ENCODE data around the gene GNE.
"Not testable (repeated sequence)": the region's sequence is repeated elsewhere in the genome, so short reads cannot be mapped to it uniquely, and the experiment has no call there.

GNE gene

DNA sequence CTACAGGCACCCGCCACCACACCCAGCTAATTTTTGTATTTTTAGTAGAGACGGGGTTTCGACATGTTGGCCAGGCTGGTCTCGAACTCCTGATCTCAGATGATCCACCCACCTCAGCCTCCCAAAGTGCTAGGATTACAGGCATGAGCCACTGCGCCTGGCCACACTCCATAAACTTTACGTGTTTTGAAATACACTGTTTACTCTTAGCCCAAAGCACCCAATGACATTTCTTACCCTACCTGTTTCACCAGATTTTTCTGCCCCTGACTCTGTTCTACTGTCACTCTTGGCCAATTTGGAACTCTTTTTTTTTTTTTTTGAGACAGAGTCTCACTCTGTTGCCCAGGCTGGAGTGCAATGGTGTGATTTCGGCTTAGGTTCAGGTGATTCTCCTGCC lies 15.1 kb upstream of the GNE start:
- DNase-seq (ENCODE audit: low read depth), result not testable (repeated sequence)

DNA sequence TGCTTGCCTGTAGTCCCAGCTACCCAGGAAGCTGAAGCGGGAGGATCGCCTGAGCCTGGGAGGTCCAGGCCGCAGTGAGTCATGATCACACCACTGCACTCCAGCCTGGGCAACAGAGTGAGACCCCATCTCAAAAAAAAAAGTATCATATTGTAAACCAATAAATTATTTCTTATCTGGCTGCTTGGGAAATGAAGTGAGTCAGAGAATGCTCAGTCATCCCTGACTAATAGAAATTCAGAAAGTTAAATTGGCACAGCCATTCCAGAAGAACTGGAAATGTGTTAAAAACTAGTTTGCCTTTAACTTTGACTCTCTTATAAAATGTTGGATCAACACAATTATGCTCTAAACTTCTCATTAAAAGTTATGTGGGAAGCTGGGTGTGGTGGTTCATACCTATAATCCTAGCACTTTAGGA lies 9.8 kb upstream of the GNE start:
- no peak for DNase-seq (ENCODE audit: low read depth)

DNA sequence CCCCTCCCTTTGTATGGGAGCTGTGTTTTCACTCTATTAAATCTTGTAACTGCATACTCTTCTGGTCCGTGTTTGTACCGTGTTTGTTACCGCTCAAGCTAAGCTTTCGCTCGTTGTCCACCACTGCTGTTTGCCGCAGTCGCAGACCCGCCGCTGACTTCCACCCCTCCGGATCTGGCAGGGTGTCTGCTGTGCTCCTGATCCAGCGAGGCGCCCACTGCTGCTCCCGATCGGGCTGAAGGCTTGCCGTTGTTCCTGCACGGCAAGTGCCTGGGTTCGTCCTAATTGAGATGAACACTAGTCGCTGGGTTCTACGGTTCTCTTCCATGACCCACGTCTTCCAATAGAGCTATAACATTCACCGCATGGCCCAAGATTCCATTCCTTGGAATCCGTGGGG lies 6.6 kb upstream of the GNE start:
- no peak for DNase-seq (ENCODE audit: low read depth)

DNA sequence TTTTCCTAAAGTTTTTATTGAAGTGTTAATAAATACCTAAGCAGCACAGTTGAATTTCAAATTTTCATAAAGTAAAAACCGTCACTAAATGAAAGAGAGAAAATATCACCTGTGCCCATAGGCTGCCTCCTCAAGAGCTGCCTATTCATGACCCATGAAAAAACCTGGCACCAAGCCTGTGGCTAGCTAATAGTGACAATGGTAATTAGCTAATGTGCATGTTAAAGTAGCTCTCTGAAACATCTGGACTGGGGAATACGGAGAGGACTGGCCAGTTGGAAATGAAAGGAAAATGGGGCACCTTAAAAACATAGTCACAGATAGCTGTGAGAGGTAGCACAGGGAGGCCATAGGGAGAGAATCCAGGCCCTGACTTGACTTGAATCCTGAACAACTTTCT lies 5.4 kb upstream of the GNE start:
- DNase-seq (ENCODE audit: low read depth), result no peak

DNA sequence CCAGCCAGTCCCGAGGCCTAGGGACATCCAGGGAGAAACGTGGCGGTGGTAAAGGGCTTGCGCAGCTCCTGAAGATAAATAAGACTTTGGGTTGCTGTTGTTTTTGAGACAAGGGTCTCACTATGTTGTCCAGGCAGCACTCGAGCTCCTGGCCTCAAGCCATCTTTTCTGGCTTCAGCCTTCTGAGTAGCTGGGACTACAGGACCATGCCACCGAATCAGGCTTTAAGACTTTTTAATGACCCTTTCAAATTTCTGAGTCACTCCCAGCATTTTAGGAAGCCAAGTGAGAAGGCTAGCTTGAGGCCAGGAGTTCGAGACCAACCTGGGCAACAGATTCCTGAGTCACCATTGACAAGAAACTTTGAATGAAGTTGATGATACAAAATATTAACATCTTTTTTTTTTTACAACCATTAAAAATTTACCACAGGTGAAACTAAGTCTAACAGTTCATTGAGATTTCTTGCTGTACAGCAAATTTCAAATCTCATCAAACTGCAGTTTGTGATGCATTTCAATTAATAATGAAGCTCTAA lies 817 bp upstream of the GNE start:
- no peak for DNase-seq (ENCODE audit: low read depth)

DNA sequence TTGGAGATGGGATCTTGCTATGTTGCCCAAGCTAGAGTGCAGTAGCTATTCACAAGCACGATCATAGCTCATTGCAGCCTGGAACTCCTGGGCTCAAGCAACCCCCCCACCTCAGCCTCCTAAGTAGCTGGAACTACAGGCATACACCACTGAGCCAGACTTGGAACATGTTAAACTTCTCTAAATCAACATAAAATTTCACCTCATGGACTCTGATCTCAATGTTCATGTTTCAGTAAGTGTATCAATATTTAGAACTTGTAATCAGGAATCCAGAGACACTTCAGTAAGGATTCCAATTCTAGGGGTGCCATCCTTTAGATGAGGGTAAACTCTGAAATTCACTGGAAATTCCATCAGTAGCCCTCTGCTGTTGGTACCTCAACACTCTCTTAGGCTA lies 6.8 kb downstream of the GNE start:
- DNase-seq (ENCODE audit: low read depth), result no peak

DNA sequence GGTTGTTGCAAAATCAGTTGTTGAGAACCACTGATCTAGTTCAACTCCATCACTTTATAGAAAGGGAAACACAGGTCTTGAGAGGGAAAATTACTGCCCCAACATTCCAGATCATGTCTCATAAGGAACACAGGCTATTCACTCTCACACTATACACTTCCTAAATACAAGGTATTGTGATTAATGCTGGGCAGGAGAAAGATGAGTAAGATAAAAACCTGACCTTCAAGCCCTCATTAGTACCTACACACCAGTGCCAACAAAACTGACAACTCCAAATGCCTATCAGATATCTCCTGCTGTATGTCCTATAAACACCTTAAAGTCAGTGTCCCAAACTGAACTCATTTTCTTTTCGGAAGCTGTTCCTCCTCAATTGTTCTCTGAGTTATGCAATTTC lies 8.2 kb downstream of the GNE start:
- no peak for DNase-seq (ENCODE audit: low read depth)

DNA sequence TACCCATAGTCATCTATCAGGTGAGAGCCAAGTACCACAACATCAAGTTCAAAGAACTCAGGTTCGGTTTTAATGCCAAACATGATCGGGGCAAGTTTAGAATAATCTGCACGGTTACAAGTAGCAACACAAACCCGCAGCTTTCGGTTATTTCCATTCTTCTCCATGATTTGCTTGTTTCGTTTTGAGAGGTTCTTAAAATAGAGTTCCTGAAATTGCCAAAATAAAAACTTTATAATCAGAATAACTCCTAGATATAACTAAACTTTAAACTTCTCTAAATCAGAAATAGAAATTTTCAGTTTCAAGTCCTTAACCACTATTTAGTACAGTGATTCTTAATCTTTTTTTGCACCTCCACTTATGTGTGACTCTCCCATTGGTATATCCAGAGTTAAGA lies 9.1 kb downstream of the GNE start:
- no peak for DNase-seq (ENCODE audit: low read depth)

DNA sequence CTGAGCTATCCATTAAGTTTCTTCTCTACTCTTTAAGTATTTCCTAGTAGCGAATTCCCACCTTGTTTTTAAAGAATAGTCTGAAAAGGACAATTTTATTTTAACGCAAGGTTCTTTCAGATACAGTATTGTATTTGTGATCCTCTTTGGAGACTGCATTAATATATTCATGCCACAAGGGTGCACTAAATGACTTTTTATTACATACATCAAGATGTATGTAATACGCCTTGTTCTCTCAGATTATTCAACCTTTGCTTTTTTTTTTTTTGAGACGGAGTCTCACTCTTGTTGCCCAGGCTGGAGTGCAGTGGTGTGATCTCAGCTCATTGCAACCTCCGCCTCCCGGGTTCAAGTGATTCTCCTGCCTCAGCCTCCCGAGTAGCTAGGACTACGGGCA lies 10.2 kb downstream of the GNE start:
- DNase-seq (ENCODE audit: low read depth), result peak; percentile 12

DNA sequence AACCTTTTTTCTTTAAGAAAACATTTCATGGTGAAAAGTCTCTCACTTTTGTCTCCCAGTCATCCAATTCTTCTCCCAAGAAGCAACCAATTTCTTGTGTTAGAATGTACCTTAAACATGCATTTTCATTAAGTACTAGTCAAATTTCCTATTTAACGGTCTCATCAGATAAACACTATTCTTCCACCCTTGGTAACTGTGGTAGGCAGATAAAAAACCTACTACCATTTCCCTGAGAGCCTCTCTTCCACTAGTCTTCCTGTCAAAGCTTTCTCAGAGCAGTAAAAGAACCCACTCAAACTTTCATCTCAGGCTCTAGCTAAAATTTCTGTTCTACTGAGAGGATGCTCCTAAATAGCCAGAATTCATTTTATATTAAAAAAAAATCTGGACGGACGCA lies 10.9 kb downstream of the GNE start:
- no peak for DNase-seq (ENCODE audit: low read depth)

DNA sequence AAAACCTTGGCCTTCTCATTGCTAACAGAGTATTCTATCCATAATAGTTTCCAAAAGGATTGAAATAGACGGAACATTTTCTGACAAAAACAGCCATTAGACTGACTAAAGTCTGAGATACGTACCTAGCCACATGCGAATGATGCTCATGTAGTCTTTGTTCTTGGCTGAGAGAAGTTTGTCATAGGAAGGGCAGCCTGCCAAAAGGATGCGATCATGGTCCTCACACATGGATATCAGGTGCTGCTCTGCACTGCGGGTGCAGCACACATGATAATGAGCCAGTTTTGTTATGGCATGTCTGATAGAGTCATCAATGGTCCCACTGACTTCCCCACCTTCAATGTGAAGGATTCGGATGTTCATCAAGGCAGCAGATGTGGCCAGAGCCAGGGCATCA lies 12.3 kb downstream of the GNE start:
- DNase-seq (ENCODE audit: low read depth), result no peak

DNA sequence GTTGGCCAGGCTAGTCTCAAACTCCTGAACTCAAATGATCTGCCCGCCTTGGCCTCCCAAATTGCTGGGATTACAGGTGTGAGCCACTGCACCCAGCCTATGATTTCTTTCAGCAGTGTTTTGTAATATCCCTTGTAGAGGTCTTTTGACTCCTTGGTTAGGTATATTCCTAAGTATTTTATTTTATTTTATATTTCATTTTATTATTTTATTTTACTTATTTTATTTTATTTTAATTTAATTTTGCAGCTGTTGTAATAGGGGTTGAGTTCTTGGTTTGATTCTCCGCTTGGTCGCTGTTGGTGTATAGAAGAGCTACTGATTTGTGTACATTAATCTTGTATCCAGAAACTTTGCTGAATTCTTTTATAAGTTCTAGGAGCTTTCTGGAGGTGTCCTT lies 18.6 kb downstream of the GNE start:
- DNase-seq (ENCODE audit: low read depth), result not testable (repeated sequence)

DNA sequence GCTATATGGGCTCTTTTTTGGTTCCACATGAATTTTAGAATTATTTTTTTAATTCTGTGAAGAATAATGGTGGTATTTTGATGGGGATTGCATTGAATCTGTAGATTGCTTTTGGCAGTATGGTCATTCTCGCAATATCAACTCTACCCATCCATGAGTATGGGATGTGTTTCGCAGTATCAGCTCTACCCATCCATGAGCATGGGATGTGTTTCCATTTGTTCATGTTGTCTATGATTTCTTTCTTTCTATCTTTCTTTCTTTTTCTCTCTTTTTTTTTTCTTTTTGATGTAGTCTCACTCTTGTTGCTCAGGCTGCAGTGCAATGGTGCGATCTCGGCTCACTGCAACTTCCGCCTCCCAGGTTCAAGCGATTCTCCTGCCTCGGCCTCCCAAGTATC lies 19.0 kb downstream of the GNE start:
- DNase-seq (ENCODE audit: low read depth), result not testable (repeated sequence)

DNA sequence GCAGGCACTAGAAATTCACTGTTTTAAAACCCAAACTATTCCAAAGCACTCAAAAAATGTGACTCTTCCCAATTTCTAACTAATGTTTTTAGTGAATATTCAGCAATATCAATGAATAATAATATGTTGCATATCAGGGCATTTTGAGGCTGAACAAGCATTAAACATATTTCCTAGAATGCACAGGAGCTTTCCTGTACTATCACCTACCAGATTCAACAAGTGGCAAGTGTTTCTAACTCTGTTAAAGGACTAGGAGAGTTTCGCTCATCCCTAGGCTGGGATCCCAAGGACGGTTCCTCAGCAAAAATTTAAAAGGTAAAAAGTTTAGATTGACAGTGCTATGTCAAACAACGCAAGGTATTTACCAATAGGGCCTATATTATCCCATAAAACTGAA lies 21.0 kb downstream of the GNE start:
- no peak for DNase-seq (ENCODE audit: low read depth)

DNA sequence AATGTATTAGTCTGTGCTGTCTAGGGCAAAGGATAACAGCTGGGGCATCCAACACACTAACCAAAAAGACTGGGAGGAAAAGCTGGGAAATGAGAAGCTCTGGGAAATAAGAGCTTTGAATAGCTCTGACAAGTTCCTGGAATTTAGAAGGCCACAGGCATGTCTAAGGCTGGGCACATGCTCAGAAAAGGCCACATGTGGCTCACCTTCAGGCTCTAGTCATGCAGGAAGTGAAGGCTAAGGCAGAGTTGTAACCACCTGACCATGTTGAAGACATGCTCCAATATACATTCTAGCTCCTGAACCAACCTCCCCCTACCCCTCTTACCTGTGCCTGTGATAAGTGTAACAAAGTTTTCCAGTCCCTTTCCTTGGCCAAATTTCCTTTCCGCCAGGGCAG lies 35.8 kb downstream of the GNE start:
- no peak for DNase-seq (ENCODE audit: low read depth)

DNA sequence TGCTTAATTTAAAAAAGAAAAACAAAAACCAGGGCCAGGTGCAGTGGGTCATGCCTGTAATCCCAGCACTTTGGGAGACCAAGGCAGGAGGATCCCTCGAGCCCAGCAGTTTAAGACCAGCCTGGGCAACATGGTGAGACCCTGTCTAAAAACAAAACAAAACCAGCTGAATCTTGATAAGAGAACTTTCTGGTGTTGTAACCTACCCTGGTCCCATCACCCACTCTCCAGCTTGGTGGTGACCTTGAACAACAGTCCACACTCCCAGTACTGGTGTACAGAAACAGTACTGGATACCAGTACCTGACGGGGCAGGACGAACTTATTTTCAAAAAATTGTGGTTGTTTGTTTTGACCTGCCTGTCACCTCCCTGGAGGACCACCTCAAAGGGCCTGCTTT lies 36.6 kb downstream of the GNE start:
- no peak for DNase-seq (ENCODE audit: low read depth)

DNA sequence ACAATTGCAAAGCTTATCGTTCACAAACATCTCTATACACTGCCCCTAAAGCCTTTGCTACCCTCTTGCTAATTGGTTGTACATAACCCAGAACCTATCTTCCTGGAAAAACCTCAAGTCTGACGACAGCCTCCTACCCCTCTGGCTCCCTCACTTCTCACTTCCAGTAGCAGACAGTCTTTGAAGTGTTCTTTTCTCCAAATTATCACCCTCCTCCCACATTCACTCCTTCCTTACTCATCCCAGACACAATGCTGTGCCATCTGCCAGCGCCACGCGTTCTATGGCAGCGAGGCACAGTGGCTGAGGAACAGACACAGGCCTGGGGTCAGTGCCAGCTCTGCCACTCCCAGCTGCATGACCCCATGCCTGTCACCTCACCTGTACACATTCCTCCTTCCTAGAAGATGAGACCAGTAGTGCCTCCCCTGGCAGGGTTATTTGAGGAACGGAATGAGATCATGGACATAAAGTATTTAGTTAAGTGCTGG lies 39.8 kb downstream of the GNE start:
- DNase-seq (ENCODE audit: low read depth), result no peak

DNA sequence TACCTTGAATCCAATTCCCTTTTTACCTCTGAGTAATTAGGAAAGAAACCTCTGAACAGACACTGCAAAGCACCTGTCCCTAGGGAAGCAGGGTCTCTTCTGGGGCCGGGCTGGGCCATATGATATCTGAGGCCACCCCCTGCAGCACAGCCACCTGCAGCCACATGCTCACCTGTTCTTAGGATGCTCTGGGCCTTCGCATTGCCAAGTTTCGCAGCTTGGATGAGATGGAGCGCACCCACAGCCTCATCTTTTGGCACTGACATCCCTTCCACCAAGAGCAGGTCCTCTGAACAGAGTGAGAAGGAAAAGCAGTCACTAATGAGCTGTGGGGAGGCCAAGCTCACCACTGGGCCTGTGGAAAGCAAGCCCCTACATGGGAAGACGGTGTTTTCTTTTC lies 40.2 kb downstream of the GNE start:
- no peak for DNase-seq (ENCODE audit: low read depth)

DNA sequence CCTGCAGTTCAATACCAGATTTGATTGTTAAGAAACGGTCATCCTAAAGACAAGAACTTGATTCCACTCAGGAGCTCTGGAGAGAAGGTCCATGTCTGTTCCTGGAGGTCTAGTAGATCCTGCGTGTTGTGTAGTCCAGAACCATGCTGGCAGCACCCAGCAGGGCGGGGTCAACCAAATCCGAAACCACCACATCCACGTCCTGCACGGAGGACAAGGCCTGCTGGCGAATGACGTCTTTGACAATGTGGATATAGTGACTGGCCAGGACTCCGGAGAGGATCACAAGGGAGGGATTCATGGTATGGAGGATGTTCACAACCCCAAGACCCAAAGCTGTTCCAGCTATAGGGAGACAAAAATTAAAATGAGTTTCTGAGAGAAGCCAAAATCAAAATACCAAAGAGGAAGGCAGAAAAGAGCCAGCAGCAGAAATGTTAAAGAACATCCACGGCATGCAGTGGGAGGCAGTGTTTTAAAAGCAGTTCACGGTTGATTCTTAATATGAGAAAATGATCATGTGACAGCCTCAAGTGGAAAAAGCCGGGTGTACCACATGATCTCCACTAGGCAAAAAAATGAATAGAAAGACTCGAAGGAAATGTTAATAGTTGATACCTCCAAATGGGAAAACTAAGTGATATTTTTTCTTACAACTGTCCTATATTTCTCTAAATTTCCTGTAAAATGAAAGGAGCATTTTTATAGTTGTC lies 40.8 kb downstream of the GNE start:
- no peak for DNase-seq (ENCODE audit: low read depth)

DNA sequence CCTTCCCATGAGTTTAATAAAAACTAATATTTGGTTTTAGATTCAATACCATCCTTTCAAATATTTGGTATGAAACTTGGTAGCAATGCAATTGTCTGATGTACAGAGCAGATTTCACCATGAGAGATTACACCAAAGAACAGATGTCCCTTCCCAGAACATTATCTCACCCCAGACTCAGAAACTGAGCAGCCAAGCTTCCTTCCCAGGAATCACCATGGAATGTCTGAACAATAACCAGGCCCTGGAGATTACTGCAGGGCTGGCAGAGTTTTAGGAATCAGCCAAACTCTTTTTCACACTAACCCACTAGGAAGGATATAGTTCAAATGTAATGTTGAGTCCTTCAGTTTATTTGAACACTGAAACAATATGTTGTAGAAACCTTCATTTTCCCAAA lies 43.7 kb downstream of the GNE start:
- no peak for DNase-seq (ENCODE audit: low read depth)

DNA sequence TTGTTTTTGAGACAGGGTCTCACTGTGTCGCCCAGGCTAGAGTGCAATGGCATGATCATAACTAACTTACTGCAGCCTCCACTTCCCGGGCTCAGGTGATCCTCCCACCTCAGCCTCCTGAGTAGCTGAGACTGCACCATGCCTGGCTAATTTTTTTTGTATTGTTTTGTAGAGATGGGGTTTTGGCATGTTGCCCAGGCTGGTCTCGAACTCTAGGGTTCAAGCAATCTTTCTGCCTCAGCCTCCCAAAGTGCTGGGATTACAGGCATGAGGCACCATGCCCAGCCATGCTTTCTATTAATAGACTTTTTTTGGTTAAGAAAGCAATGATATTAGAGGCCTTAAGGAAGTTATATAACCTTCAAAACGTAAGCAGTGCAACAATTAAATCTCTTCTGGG lies 44.3 kb downstream of the GNE start:
- no peak for DNase-seq (ENCODE audit: low read depth)

DNA sequence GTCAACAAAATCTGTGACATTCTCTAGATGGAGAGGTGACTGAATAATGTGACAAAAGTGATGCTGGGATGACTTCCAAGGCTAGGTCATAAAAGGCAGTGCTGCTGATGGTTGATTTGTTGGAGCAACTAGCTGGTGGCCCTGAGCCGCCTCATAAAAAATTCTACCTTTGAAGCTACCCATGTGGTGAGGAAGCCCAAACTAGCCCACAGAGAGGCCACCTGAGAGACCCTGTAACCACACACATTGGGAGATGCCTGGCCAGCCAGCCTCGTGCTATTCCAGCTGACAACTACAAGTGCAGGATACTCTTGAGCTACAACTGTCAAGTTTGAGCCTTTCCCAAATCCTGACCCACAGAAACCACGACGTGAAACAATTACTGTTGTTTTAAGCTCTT lies 44.9 kb downstream of the GNE start:
- no peak for DNase-seq (ENCODE audit: low read depth)

DNA sequence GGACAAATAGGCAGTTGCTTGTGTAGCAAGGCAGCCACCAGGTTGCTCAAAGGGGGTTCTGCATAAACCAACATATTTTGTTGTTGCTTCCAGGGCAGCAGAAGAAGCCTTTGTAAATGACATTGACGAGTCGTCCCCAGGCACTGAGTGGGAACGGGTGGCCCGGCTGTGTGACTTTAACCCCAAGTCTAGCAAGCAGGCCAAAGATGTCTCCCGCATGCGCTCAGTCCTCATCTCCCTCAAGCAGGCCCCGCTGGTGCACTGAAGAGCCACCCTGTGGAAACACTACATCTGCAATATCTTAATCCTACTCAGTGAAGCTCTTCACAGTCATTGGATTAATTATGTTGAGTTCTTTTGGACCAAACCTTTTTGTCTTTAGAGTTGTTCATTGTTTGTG lies 46.7 kb downstream of the GNE start:
- DNase-seq (ENCODE audit: low read depth), result no peak

DNA sequence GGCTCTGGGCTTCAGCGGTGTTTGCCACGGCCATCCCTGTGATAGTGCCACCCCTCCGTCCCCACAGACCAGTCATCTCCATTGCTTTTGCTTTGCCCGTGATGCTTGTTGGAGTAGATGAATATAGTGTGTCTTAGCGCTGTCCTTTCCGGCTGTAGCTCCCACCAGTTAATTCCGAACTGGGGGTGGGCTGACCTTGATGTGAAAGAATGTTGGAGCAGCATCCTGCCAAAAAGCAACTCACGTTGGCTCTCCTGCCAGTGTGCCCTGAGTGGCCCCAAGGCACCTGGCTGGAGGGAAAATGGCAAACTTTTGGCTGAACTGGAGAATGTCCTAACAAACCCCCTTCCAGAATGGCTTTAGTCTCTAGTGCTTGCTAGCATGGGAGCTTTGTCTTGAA lies 47.5 kb downstream of the GNE start:
- no peak for DNase-seq (ENCODE audit: low read depth)
